ENCODE results near the gene MYMX.

The MYMX gene

GRCh38 chr6:44256775-44257024 lies 40.0 kb downstream of the MYMX start:
- DNase-seq (ENCODE audit: low spot score in 2 of 2) (no peak), ATAC-seq (peak; percentile 33)
- Mint-ChIP-seq H3K9me3 (no peaks in the 10 kb centered on the region), H3K4me1 (peaks cover 81% of the 10 kb centered on the region), H3K36me3 (peaks cover 98% of the 10 kb centered on the region), H3K4me3 (peak overlapping the region; percentile 88), H3K27ac (peak overlapping the region; percentile 100)

GRCh38 chr6:44257025-44257752 lies 40.5 kb downstream of the MYMX start, which contains the start of gene SLC35B2:
Gene SLC35B2 (minus strand): TSS chr6:44257528. CDS start chr6:44257410, 118 bp downstream.
- Mint-ChIP-seq H3K27ac (peak within 1 kb of the TSS; percentile 100), H3K9me3 (no peaks in the 10 kb centered on the region), H3K4me1 (peaks cover 81% of the 10 kb centered on the region), H3K36me3 (peaks cover 98% of the 10 kb centered on the region), H3K4me3 (peak within 1 kb of the TSS; percentile 88)
- DNase-seq (ENCODE audit: low spot score in 2 of 2) (peak; percentile 69 to 85), ATAC-seq (peak; percentile 78)

- H3K27ac Mint-ChIP-seq = peak overlapping the region; percentile 100
- ATAC-seq (peak; percentile 3), DNase-seq (ENCODE audit: low spot score in 2 of 2) (no peak)
- peaks cover 98% of the 10 kb centered on the region for H3K36me3 Mint-ChIP-seq
- peak overlapping the region; percentile 88 for H3K4me3 Mint-ChIP-seq
- H3K4me1 Mint-ChIP-seq = peaks cover 81% of the 10 kb centered on the region
- H3K9me3 Mint-ChIP-seq = no peaks in the 10 kb centered on the region
These were observed 41.1 kb downstream of the MYMX start for GRCh38 chr6:44257753-44258324.

GRCh38 chr6:44258325-44258863 lies 41.7 kb downstream of the MYMX start:
- Mint-ChIP-seq H3K4me3 (peak overlapping the region; percentile 88), H3K9me3 (no peaks in the 10 kb centered on the region), H3K36me3 (peaks cover 93% of the 10 kb centered on the region), H3K4me1 (peaks cover 81% of the 10 kb centered on the region), H3K27ac (peak overlapping the region; percentile 100)
- no peak for DNase-seq (ENCODE audit: low spot score in 2 of 2)
- ATAC-seq = no peak

- ATAC-seq (no peak), DNase-seq (ENCODE audit: low spot score in 2 of 2) (no peak)
- peak overlapping the region; percentile 100 for H3K27ac Mint-ChIP-seq
- no peaks in the 10 kb centered on the region for H3K9me3 Mint-ChIP-seq
- H3K4me3 Mint-ChIP-seq = peak overlapping the region; percentile 88
- peaks cover 88% of the 10 kb centered on the region for H3K36me3 Mint-ChIP-seq
- peaks cover 81% of the 10 kb centered on the region for H3K4me1 Mint-ChIP-seq
These were observed 42.2 kb downstream of the MYMX start for GRCh38 chr6:44258921-44259320.

- DNase-seq (ENCODE audit: low spot score in 2 of 2) = no peak
- H3K36me3 Mint-ChIP-seq = peaks cover 83% of the 10 kb centered on the region
- peaks cover 79% of the 10 kb centered on the region for H3K4me1 Mint-ChIP-seq
- H3K4me3 Mint-ChIP-seq = no peak overlapping the region
- H3K9me3 Mint-ChIP-seq = no peaks in the 10 kb centered on the region
- peak overlapping the region; percentile 40 for H3K27ac Mint-ChIP-seq
- ATAC-seq = no peak
These were observed 43.3 kb downstream of the MYMX start for GRCh38 chr6:44260011-44260410.

GRCh38 chr6:44260451-44261297 lies 43.9 kb downstream of the MYMX start:
- Mint-ChIP-seq H3K27ac (peak overlapping the region; percentile 40), H3K9me3 (no peaks in the 10 kb centered on the region), H3K4me3 (peak overlapping the region; percentile 1), H3K36me3 (peaks cover 80% of the 10 kb centered on the region), H3K4me1 (peaks cover 72% of the 10 kb centered on the region)
- DNase-seq (ENCODE audit: low spot score in 2 of 2) = no peak
- no peak for ATAC-seq

- peak overlapping the region; percentile 98 for H3K27ac Mint-ChIP-seq
- ATAC-seq = no peak
- H3K36me3 Mint-ChIP-seq = peaks cover 79% of the 10 kb centered on the region
- no peak for DNase-seq (ENCODE audit: low spot score in 2 of 2)
- peaks cover 70% of the 10 kb centered on the region for H3K4me1 Mint-ChIP-seq
- H3K9me3 Mint-ChIP-seq = no peaks in the 10 kb centered on the region
- H3K4me3 Mint-ChIP-seq = peak overlapping the region; percentile 98
These were observed 44.9 kb downstream of the MYMX start for GRCh38 chr6:44261581-44261980.

- ATAC-seq (peak; percentile 1), DNase-seq (ENCODE audit: low spot score in 2 of 2) (no peak)
- H3K4me1 Mint-ChIP-seq = peaks cover 71% of the 10 kb centered on the region
- H3K27ac Mint-ChIP-seq = peak overlapping the region; percentile 98
- H3K9me3 Mint-ChIP-seq = no peaks in the 10 kb centered on the region
- H3K4me3 Mint-ChIP-seq = peak overlapping the region; percentile 98
- H3K36me3 Mint-ChIP-seq = peaks cover 76% of the 10 kb centered on the region
These were observed 46.0 kb downstream of the MYMX start for GRCh38 chr6:44262467-44263353.

- peaks cover 63% of the 10 kb centered on the region for H3K4me1 Mint-ChIP-seq
- H3K36me3 Mint-ChIP-seq = peaks cover 68% of the 10 kb centered on the region
- peak in 1 of 2 donors; percentile 76 for DNase-seq (ENCODE audit: low spot score in 2 of 2)
These were observed 46.8 kb downstream of the MYMX start for GRCh38 chr6:44263354-44264100.

GRCh38 chr6:44264154-44265006 lies 47.7 kb downstream of the MYMX start:
- ATAC-seq (peak; percentile 48), DNase-seq (ENCODE audit: low spot score in 2 of 2) (peak in 1 of 2 donors; percentile 71)
- peaks cover 59% of the 10 kb centered on the region for H3K36me3 Mint-ChIP-seq
- H3K9me3 Mint-ChIP-seq = no peaks in the 10 kb centered on the region
- peak overlapping the region; percentile 98 for H3K4me3 Mint-ChIP-seq
- H3K4me1 Mint-ChIP-seq = peaks cover 61% of the 10 kb centered on the region
- H3K27ac Mint-ChIP-seq = peak overlapping the region; percentile 98

More at GRCh38 chr6:44263354-44264100, 46.8 kb downstream of the MYMX start:
- H3K27ac Mint-ChIP-seq = peak overlapping the region; percentile 98
- ATAC-seq = peak; percentile 52
- H3K9me3 Mint-ChIP-seq = no peaks in the 10 kb centered on the region
- H3K4me3 Mint-ChIP-seq = peak overlapping the region; percentile 98

- peak within 1 kb of the TSS; percentile 98 for H3K4me3 Mint-ChIP-seq
- peaks cover 69% of the 10 kb centered on the region for H3K4me1 Mint-ChIP-seq
- H3K36me3 Mint-ChIP-seq = peaks cover 51% of the 10 kb centered on the region
- ATAC-seq (peak; percentile 69), DNase-seq (ENCODE audit: low spot score in 2 of 2) (peak; percentile 96 to 98)
- peak within 1 kb of the TSS; percentile 98 for H3K27ac Mint-ChIP-seq
- no peaks in the 10 kb centered on the region for H3K9me3 Mint-ChIP-seq
These were observed 48.4 kb downstream of the MYMX start, which contains the start of gene NFKBIE for GRCh38 chr6:44265007-44265721. Gene NFKBIE (minus strand): TSS chr6:44265551. CDS start chr6:44265346, 205 bp downstream.
